ENCODE measurements around the gene MOGAT3. TPM values are rescaled to one million over a fixed set of nuclear protein-coding genes. Genes with fewer than 3 reads are reported as not detected.

MOGAT3 gene
- total and polyA plus RNA-seq, 2 experiments from 2014 or later, result 0.44 TPM; not detected in 1

DNA sequence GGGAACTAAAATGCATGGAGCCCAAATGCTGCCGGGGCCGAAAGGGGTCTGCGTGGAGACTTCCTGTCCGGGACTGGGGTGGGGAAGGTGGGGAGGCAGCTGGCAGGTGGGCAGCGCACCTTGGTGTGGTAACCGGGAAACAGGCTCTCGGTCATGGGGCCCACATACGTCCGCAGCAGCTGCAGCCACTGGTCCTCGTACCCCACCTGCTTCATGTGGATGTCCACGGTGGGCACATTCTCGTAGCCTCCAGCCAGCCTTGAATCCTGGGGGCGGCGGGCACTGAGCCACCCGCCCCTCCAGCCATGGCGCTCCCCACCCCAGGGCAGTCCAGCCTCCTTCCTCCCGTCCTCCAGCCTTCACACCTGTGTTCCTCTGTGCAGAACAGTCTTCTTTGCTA, 6.6 kb upstream of the MOGAT3 start (continued):
- TF ChIP-seq, protein P1, sequence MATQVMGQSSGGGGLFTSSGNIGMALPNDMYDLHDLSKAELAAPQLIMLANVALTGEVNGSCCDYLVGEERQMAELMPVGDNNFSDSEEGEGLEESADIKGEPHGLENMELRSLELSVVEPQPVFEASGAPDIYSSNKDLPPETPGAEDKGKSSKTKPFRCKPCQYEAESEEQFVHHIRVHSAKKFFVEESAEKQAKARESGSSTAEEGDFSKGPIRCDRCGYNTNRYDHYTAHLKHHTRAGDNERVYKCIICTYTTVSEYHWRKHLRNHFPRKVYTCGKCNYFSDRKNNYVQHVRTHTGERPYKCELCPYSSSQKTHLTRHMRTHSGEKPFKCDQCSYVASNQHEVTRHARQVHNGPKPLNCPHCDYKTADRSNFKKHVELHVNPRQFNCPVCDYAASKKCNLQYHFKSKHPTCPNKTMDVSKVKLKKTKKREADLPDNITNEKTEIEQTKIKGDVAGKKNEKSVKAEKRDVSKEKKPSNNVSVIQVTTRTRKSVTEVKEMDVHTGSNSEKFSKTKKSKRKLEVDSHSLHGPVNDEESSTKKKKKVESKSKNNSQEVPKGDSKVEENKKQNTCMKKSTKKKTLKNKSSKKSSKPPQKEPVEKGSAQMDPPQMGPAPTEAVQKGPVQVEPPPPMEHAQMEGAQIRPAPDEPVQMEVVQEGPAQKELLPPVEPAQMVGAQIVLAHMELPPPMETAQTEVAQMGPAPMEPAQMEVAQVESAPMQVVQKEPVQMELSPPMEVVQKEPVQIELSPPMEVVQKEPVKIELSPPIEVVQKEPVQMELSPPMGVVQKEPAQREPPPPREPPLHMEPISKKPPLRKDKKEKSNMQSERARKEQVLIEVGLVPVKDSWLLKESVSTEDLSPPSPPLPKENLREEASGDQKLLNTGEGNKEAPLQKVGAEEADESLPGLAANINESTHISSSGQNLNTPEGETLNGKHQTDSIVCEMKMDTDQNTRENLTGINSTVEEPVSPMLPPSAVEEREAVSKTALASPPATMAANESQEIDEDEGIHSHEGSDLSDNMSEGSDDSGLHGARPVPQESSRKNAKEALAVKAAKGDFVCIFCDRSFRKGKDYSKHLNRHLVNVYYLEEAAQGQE (IDR thresholded peaks at IDR 0.05; ENCODE audit: unreplicated experiment), result no peak
- no peak for TF ChIP-seq EZH2phosphoT487 (IDR thresholded peaks at IDR 0.05; ENCODE audit: unreplicated experiment)
- TF ChIP-seq, protein P2, sequence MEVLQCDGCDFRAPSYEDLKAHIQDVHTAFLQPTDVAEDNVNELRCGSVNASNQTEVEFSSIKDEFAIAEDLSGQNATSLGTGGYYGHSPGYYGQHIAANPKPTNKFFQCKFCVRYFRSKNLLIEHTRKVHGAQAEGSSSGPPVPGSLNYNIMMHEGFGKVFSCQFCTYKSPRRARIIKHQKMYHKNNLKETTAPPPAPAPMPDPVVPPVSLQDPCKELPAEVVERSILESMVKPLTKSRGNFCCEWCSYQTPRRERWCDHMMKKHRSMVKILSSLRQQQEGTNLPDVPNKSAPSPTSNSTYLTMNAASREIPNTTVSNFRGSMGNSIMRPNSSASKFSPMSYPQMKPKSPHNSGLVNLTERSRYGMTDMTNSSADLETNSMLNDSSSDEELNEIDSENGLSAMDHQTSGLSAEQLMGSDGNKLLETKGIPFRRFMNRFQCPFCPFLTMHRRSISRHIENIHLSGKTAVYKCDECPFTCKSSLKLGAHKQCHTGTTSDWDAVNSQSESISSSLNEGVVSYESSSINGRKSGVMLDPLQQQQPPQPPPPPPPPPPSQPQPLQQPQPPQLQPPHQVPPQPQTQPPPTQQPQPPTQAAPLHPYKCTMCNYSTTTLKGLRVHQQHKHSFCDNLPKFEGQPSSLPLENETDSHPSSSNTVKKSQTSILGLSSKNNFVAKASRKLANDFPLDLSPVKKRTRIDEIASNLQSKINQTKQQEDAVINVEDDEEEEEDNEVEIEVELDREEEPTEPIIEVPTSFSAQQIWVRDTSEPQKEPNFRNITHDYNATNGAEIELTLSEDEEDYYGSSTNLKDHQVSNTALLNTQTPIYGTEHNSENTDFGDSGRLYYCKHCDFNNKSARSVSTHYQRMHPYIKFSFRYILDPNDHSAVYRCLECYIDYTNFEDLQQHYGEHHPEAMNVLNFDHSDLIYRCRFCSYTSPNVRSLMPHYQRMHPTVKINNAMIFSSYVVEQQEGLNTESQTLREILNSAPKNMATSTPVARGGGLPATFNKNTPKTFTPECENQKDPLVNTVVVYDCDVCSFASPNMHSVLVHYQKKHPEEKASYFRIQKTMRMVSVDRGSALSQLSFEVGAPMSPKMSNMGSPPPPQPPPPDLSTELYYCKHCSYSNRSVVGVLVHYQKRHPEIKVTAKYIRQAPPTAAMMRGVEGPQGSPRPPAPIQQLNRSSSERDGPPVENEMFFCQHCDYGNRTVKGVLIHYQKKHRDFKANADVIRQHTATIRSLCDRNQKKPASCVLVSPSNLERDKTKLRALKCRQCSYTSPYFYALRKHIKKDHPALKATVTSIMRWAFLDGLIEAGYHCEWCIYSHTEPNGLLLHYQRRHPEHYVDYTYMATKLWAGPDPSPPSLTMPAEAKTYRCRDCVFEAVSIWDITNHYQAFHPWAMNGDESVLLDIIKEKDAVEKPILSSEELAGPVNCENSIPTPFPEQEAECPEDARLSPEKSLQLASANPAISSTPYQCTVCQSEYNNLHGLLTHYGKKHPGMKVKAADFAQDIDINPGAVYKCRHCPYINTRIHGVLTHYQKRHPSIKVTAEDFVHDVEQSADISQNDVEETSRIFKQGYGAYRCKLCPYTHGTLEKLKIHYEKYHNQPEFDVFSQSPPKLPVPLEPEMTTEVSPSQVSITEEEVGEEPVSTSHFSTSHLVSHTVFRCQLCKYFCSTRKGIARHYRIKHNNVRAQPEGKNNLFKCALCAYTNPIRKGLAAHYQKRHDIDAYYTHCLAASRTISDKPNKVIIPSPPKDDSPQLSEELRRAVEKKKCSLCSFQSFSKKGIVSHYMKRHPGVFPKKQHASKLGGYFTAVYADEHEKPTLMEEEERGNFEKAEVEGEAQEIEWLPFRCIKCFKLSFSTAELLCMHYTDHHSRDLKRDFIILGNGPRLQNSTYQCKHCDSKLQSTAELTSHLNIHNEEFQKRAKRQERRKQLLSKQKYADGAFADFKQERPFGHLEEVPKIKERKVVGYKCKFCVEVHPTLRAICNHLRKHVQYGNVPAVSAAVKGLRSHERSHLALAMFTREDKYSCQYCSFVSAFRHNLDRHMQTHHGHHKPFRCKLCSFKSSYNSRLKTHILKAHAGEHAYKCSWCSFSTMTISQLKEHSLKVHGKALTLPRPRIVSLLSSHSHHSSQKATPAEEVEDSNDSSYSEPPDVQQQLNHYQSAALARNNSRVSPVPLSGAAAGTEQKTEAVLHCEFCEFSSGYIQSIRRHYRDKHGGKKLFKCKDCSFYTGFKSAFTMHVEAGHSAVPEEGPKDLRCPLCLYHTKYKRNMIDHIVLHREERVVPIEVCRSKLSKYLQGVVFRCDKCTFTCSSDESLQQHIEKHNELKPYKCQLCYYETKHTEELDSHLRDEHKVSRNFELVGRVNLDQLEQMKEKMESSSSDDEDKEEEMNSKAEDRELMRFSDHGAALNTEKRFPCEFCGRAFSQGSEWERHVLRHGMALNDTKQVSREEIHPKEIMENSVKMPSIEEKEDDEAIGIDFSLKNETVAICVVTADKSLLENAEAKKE (CRISPR knock-in tag; IDR thresholded peaks at IDR 0.05), result no peak

DNA sequence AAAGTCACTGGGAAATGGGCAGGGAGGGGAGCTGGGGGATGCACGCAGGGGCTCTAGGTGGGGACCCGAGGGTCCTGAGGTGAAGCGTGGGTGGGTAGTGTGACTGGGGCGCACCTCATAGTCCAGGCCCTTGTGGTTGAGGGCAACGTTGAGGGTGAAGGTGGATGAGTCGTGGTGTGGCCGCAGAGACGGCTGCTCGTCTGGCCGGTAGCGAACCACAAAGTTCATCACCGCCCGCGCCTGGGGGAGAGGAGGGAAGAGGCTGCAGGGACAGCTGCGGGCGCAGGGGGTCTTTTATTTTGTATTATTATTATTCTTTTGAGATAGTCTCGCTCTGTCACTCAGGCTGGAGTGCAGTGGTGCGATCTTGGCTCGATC, 5.8 kb upstream of the MOGAT3 start:
- no peaks in the 10 kb centered on the region for H3K4me1 ChIP-seq (ENCODE audit: insufficient read depth)
- peaks cover 14% of the 10 kb centered on the region for H3K36me3 Mint-ChIP-seq (ENCODE audit: low read depth)
- no peaks in the 10 kb centered on the region for H3K9me2 ChIP-seq (ENCODE audit: insufficient read depth)
- no peak overlapping the region for H2AFZ ChIP-seq
- no peak overlapping the region for H3K4me3 Mint-ChIP-seq
- H3K27ac ChIP-seq (ENCODE audit: low read depth), result no peak overlapping the region
- DNase-seq (ENCODE audit: low spot score) (no peak), ATAC-seq (no peak)
- no peak overlapping the region for H3K4me2 ChIP-seq
- H3K27ac Mint-ChIP-seq, result no peak overlapping the region
- peaks cover 13% of the 10 kb centered on the region for H3K27me3 ChIP-seq (ENCODE audit: insufficient read depth)
- no peaks in the 10 kb centered on the region for H4K20me1 ChIP-seq (replicated peaks; ENCODE audit: insufficient read depth)
- H3K79me2 ChIP-seq (replicated peaks; ENCODE audit: insufficient read depth), result no peaks in the 10 kb centered on the region
- H3K36me3 ChIP-seq (ENCODE audit: insufficient read depth), result no peaks in the 10 kb centered on the region; the same call in 1 of the 2 replicates
- peaks cover 5% of the 10 kb centered on the region for H3K27me3 Mint-ChIP-seq (ENCODE audit: insufficient read depth, low read depth, poor library complexity)
- H3K4me1 Mint-ChIP-seq, result no peaks in the 10 kb centered on the region; the same call in 1 of the 3 replicates
- H3F3A ChIP-seq (replicated peaks; ENCODE audit: low read depth), result peaks cover 7% of the 10 kb centered on the region
- H3K4me3 ChIP-seq, result no peak overlapping the region
- no peaks in the 10 kb centered on the region for H3K9me3 Mint-ChIP-seq
- no peak for TF ChIP-seq STAT1 (IDR thresholded peaks at IDR 0.05; ENCODE audit: unreplicated experiment)
- no peak for TF ChIP-seq ZNF331 (CRISPR knock-in tag; IDR thresholded peaks at IDR 0.05; ENCODE audit: low read depth)
- TF ChIP-seq, protein P2 (CRISPR knock-in tag; IDR thresholded peaks at IDR 0.05), result no peak
- TF ChIP-seq JUNB (IDR thresholded peaks at IDR 0.05; ENCODE audit: unreplicated experiment), result no peak
